GM18505 (cell line): ENCODE results near the gene LRRC36.

ENCODE experiments used
- ATAC-seq: cut with Tn5 transposase; IDR thresholded peaks from one replicate; pipeline ENCODE4 v1.9.1; 2021; ENCODE audit not compliant: unreplicated experiment
- POLR2A ChIP-seq: IDR thresholded peaks from 4 replicates; pipeline ENCODE4 v1.6.1; 2011; ENCODE audit warnings: borderline replicate concordance; ENCODE audit not compliant: insufficient read depth, insufficient read length; ENCODE audit errors: extremely low read depth

Gene LRRC36

DNA sequence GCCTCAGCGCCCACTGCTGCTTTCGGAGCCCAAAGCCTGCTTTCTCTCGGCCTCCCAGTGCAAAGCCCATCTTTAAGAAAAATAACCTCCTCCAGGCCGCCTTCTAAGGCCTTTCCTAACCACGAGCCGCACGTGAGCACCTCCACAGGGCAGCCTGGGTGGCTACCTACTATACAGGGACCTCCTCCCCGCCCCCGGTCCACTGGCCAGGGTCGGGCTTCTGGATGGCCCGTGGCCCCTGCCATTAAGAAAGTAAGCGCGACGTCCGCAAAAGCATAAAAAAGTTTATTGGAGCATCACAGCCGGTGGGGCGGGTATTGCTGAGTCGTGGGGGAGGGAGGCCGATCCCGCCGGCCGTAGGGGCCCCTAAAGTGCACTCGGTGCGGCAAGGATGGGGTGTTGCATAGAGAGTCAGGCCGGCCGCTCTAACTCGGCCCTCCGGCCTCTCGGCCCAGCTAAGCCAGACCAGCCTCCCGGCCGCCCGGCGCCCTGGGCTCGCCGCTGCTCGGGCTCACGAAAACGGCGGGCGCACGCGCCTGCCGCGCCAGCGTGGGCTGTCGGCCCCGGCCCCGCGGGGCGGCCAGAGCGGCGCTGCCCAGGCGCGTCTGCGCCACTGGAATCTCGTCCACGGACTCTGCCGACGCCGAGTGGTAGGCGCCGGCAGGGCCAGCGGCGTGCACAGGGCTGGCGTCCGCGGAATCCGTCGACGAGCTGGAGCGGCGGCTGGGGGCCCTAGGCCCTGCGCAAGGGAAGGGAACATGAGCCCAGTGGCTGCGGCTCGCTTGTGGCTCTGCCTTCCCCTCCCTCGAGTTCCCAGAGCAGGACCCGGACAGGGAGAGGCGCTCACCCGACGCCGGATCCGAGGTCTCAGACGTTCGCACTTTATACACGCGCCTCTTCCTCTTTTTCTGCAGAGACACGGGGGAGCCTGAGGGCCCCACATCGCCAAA is 67.8 kb downstream of the LRRC36 start:
- ATAC-seq = no peak
- TF ChIP-seq POLR2A = no peak

DNA sequence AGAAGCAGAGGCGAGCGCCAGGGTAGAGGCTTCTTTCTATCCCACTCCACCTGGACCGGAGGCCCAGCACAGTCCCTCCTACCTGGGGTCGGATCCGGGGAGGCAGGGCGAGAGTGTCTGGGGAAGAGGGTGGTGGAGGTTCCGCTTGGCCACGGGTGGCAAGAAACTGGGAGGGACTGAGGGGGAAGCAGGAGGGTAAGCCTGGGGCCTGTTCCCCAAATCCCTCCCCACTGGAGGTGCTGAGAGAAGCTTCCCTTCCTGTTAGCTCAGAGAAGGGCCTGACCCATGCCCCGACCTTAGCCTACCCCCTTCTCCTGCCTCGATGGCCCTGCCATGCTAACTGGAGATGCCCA is 68.5 kb downstream of the LRRC36 start:
- no peak for TF ChIP-seq POLR2A
- ATAC-seq = no peak

DNA sequence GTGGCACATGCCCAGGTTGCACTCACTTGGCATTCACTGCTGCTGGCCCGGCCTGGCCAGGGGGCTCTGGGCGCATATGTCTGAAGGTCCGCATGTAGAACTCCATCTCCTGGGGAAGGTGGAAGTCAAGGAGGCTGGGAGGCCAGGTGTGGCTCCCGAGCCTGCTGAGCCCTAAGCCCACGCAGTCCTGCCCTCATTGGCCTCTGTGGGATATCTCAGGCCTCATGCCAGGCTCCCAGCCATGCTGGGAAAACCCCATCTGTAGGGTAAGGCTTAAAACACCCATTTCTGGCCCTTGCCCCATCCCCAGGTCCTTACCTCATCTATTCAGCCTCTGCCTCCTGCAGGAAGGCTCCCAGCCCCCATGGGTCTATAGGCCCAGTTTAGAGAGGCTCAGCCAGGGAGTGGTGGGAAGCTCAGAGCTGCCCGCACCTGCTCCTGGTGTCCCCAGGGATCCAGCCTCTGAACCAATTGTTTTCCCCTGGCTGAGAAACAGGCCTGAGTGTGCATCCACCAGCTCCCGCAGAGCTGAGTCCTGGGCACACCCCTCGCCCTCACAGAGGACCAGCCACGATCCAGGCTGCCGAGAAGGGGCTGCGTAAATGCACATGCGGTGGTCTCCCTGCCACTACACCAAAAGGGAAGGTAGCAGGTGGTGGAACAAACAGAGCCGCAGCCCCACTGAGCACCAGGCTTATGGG is 69.0 kb downstream of the LRRC36 start:
- no peak for TF ChIP-seq POLR2A
- no peak for ATAC-seq

DNA sequence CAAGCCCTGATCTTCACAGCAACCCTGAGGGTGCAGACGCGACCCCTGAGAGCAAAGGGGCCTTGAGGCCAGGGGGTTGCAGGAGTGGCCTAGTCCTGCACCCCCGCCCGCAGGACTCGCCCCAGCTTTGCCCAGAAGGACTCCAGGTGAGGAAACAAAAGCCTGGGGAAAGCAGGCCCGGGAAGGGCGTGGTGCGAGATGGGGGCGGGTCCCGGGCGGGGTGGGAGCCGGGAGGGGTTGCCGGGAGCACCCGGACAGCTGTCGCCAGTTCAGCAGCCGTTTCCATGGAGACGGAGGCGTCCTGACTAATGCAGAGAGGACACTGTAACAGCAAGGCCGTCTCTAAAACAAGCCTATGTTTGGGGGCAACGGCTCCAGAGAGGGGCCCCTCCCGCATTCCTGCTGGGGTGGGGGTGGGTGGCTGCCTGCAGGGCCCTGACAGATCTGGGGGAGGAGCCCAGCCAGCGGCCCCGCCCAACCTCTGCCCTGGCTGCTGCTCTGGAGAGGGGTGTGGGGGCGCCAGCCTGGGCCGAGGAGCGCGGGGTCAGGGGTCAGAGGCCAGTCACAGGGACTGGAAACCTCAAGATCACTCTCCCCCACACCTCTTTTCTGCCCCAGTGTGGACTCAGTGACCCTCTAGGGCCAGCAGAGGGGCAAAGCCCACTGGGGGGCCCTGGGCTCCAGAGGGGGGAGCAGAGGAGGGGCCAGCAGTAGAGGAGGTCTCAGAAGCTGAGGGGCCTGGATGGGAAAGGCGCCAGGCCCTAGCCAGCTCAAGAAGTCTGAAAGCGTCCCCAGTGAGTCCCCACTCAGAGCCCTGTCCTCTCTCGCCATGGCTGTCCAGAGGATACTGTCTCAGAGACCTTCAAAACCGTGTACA is 69.8 kb downstream of the LRRC36 start:
- TF ChIP-seq POLR2A = no peak

DNA sequence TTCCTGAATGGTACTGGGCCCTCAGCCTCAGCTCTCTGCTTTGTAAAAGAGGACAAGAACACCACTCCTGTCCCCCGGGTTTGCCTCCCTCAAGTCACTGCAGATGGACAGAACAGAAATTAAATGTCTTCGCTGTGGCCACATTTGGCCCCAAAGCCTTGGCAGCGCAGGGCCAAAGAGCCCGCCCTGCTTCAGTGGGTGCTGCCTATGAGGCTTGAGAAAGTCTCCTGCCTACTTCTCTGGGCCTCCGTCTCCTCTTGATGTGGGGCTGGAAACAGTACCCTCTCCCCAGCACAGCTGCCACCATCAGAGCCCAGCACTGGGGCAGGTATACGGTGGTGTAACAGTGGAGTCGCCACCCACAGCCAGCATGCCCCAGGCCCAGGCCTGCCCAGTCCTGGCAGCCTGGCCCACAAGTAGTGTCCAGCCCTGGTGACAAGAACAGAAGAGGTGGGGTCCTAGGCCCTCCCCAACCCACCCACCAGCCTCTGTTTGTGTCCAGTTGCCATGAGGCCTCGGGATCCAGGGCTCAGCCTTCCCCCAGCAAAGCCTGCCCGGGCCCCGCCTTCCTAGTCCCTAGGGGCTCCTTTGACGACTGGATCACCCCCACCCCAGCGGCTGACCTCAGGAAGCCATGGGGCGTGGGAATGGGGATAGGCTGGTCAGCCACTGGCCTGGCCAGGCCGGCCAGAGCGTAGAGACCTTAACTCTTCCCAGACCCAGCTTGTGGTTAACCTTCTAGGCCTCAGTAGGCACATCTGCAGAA is 70.6 kb downstream of the LRRC36 start:
- ATAC-seq = no peak
- no peak for TF ChIP-seq POLR2A

More for the DNA sequence above, 69.8 kb downstream of the LRRC36 start:
- no peak for ATAC-seq

DNA sequence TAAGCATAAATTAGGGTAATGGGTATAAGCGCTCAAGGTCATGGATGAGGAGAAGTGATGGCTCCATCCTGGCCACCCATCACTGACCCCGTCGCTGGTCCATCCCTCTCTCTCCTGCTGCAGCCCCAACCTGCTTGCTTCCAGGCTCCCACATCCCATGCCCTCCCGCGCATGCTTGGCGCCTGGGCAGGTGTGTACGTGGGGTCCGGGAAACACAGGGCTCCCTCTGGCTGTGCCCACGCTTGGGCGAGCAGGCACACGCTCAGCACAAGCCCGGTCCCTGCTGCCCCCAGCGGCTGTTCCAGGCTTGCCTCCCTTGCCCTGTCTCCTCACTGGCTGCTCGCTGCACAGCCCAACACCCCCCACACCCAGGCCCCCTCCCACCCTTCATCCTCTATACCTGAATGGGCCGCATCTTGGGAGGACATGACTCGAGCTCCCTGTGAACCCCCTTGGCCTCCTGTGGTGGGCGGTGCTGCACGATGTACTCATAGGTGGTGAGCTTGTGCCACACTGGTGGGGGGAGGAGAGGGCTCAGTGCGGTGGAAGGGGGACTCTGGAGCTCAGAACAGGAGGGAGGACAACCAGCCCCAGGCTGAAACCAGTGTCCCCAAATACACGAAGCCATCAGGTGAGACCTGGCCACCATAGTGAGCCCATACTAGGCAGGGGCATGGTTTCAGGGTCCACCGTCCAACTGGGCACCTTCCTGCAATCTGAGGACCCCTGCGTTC is 71.4 kb downstream of the LRRC36 start:
- ATAC-seq = no peak
- TF ChIP-seq POLR2A = no peak

DNA sequence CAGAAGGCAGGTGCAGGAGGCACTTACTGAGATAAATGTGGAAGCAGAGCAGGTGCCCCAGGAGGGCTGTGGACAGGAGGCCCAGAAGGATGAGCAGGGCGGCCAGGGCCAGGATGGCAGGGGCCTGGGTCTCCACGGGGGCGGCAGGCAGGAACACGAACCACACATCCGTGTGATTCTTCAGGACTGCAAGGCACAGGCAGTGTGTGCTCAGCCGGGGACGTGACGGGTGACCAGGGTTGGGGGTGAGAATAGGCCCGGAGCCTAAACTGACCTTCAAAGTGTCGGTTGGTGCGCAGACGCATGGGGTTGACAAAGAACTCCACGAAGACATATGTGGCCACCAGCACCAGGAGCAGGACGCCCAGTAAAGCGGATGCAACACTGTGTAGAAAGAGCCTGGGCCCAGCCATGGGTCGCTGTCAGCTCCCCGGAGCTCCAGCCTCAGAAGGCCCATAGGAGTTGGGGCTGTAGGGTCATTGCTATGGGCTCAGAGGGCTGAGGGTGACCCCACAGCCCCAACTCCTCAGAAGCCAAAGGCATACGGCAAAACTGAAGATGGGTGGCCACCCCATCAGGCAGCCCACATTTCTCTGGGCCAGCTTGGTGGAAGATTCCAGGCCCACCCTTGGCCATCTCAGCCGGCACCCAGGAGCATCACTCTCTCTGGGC is 72.1 kb downstream of the LRRC36 start:
- TF ChIP-seq POLR2A = no peak
- ATAC-seq = no peak

DNA sequence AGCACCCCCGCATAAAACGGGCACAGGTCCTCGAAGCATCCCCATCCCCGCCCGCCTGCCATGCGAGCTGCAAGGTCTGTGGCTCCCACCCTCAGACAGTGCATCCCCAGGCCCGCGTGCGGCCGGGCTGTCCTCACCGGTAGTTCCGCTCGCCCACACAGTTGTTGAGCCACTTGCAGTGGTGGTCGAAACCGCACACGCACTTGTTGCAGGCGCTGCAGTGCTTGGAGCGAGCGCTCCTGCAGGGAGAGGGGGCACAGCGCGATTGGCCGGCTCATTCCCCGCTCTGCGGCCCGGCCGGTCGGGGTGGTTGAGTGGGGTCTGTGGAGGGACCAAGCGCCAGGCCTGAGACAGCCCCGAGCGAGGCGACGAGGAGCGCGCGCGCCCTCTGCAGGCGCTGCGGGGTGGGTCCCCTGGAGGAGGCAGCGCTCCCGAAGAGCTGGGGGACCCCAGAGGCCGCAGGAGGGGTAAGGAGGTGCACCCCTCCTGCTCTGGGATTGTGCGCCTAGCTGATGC is 72.7 kb downstream of the LRRC36 start:
- ATAC-seq = no peak
- TF ChIP-seq POLR2A = no peak

DNA sequence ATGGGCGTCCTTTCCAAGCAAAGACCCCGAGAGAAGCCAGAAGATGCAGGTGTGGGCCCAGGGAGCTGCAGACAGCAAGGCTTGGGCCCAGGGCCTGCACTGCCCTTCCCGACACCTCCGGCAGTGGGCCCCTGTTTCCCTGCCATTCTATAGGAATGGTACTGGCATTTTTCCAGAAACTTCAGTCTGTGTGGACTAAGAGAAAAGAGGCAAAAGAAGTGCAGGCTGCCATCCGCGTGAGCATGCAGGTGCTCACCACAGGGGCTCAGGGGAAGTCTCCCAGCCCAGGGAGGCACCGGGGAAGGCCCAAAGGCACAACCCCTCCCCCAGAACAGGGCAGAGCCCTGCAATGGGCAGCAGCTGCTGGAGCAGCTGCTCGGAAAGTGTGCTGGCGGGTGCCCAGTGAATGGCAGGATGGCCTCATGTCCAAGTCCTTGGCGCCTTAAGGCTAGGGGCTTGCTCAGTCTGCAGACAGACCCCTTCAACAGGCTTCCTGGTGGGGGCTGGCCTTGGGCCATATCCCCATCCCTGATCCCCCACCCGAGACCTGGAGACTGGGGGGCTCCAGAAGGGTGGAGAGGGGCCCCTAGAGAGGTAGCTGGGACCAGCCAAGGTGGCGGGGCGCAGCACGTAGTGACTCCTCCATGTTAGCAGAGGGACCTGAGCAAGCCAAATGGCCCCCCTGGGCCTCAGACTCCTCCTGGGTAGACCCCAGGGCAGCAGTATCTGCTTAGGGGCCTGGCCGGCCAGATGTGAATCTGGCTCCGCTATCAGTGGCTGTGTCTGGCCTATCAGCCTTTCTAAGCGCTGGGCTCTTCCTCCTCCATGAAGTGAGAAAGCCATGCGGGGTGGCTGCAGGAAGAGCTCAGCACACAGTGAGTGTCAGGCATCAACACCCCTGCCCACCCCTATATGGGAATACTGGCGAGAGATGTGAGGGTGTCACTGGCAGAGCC is 73.4 kb downstream of the LRRC36 start:
- no peak for ATAC-seq
- TF ChIP-seq POLR2A = no peak

DNA sequence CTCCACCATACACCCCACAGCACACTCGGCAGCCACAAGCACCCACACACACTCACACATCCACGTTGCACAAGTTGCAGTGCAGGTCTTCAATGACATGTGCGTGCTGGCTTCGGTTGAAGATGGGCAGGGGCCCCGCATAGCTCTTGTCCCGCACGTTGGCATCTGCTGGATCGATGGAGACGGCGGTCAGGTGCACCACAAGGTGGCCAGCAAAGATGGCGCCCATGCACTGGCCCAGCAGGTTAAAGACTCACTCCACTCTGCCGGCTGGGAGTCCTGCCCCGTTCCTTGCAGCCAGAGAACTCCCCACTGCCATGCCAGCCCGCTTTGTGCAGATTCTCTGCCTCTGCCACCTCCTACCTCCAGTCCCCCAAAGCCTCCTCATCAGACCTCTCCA is 74.3 kb downstream of the LRRC36 start:
- no peak for TF ChIP-seq POLR2A
- no peak for ATAC-seq
